Stimulated activated naive CD8-positive, alpha-beta T cell treated with anti-CD3 and anti-CD28 coated beads, Interleukin-15, Interleukin-2, amounts not matched to agents 100 ng/mL and 50 ng/mL, for 24 hours (primary cell): ENCODE results near the gene ADCY9.
"Not testable (repeated sequence)": the region's sequence is repeated elsewhere in the genome, so short reads cannot be mapped to it uniquely, and the experiment has no call there.

Experiments
- H3K27ac Mint-ChIP-seq: one replicate; pipeline ENCODE4 v1.8.0; 2021; ENCODE audit warnings: mild to moderate bottlenecking, mixed read lengths
- H3K27me3 Mint-ChIP-seq: one replicate; pipeline ENCODE4 v1.8.0; 2021; ENCODE audit warnings: mixed read lengths
- H3K36me3 Mint-ChIP-seq: one replicate; pipeline ENCODE4 v1.8.0; 2021; ENCODE audit warnings: low read depth, mixed read lengths
- H3K4me1 Mint-ChIP-seq: one replicate; pipeline ENCODE4 v1.8.0; 2021; ENCODE audit warnings: low read depth, mixed read lengths
- H3K4me3 Mint-ChIP-seq: one replicate; pipeline ENCODE4 v1.8.0; 2021; ENCODE audit warnings: mild to moderate bottlenecking, mixed read lengths
- H3K9me3 Mint-ChIP-seq: one replicate; pipeline ENCODE4 v1.8.0; 2021; ENCODE audit warnings: mixed read lengths

The ADCY9 gene

DNA sequence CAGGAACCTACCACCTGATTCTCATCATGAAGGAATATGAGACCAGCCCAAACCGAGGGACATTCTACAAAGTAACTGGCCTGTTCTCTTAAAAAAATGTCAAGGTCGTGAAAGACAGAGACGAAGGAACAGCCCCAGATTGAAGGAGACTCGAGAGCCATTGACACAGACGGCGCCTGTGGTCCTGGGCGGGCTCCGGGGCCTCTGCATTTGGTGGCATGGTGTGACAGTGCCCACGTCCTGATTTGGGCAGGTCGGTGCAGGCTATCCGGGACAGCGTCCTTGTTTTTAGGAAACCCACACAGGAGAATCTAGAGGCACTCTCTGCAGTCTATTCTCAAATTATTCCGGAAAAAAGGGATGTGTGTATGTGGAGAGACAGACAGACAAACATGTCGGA is 64.1 kb downstream of the ADCY9 start:
- H3K4me1 Mint-ChIP-seq, result peaks cover 13% of the 10 kb centered on the region
- H3K36me3 Mint-ChIP-seq, result no peaks in the 10 kb centered on the region
- H3K27me3 Mint-ChIP-seq, result no peaks in the 10 kb centered on the region

DNA sequence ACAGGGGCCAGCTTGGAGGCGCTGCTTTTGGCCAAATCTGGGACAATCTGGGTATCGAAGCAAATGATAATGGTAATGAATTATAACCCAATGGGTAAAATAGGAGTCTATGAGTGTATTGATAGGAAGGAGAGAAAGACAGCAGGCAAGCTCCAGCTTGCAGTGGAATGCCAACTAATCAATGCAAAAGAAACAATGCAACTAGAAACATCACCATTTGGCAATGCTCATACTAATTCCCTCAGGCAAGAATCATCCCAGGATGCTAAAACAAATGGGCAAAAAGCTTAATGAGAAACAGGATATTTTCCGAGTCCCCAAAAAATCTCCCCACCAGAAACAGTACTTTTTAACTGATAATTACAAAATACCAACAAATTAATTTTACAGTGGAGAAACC is 64.7 kb downstream of the ADCY9 start:
- H3K27ac Mint-ChIP-seq, result no peak overlapping the region
- no peaks in the 10 kb centered on the region for H3K9me3 Mint-ChIP-seq
- H3K36me3 Mint-ChIP-seq, result no peaks in the 10 kb centered on the region
- no peak overlapping the region for H3K4me3 Mint-ChIP-seq
- H3K27me3 Mint-ChIP-seq, result no peaks in the 10 kb centered on the region
- peaks cover 13% of the 10 kb centered on the region for H3K4me1 Mint-ChIP-seq

More for the DNA sequence above, 64.1 kb downstream of the ADCY9 start:
- H3K4me3 Mint-ChIP-seq, result no peak overlapping the region
- H3K27ac Mint-ChIP-seq, result no peak overlapping the region
- H3K9me3 Mint-ChIP-seq, result no peaks in the 10 kb centered on the region

DNA sequence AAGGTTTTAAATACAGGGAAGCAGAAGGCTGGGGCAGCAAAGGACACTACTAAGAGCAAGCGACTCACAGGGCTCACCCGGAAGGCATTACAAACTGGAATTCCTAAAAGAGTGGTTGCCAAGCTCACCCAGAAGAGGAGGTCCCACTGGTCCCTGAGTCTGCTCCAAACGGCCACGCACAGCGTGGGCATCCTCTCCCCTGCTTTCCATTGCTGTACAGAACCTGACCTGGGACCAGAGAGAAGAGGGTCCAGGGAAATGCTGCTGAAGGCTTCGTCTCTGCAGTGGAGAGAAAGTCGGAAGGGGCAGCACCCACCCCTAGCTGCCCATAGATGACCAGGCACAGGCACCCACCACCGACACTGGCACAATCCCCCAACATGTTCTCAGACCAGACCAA is 67.2 kb downstream of the ADCY9 start:
- H3K36me3 Mint-ChIP-seq, result no peaks in the 10 kb centered on the region

DNA sequence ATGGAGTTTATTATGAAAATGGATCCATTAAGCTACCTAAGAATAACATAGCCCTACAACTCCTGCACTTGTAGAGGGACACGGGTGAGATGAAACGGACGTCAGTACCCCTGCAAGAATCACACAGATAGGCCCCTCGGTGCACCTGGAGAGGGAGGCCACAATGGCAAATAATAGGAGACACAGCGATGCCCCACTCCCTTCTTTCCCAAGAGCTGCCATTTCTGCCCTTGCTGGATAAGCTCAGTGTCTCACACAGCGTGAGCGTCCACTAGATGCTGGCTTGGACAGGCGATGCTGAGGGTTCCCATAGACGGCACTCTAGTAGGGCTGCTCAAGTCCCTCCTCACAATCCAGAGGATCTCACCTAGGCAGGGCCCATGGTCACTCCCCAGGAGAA is 67.8 kb downstream of the ADCY9 start:
- Mint-ChIP-seq H3K4me1 (peaks cover 10% of the 10 kb centered on the region), H3K27me3 (no peaks in the 10 kb centered on the region), H3K9me3 (no peaks in the 10 kb centered on the region), H3K27ac (no peak overlapping the region), H3K4me3 (no peak overlapping the region), H3K36me3 (no peaks in the 10 kb centered on the region)

More for the DNA sequence above, 67.2 kb downstream of the ADCY9 start:
- H3K27me3 Mint-ChIP-seq, result no peaks in the 10 kb centered on the region
- no peak overlapping the region for H3K27ac Mint-ChIP-seq
- H3K4me3 Mint-ChIP-seq, result no peak overlapping the region
- H3K9me3 Mint-ChIP-seq, result no peaks in the 10 kb centered on the region
- peaks cover 14% of the 10 kb centered on the region for H3K4me1 Mint-ChIP-seq

DNA sequence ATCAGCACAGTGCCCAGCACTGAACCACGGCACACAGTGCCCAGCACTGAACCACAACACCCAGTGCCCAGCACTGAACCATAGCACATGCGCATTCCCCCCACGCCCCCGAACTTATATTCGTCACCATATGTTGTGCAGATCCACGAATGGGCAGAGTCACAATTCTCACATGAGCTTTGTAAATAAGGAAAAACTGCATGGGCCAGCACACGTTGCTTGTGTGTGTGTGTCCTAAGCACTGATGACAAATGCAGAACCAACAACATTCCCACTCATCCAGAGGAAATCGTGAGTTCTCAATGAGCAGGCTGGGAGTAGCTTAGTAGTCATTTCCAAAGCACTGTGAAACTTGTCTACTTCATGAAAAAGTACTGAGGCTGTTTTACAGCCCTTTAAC is 70.0 kb downstream of the ADCY9 start:
- Mint-ChIP-seq H3K9me3 (no peaks in the 10 kb centered on the region), H3K27ac (no peak overlapping the region), H3K36me3 (no peaks in the 10 kb centered on the region), H3K27me3 (no peaks in the 10 kb centered on the region), H3K4me3 (no peak overlapping the region), H3K4me1 (peaks cover 4% of the 10 kb centered on the region)

DNA sequence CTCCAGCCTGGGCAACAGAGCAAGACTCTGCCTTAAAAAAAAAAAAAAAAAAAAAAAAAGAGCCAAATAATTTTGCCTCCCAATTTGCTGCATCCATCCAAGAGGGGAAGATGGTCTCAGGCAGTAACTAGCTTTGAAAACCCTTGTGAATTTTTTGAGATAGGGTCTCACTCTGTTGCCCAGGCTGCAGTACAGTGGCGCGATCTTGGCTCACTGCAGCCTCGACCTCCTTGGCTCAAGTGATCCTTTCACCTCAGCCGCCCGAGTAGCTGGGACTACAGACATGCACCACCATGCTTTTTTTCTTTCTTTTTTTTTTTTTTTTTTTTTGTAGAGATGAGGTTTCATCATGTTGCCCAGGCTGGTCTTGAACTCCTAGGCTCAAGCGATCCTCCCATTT is 70.7 kb downstream of the ADCY9 start:
- not testable (repeated sequence) for H3K4me1 Mint-ChIP-seq, H3K4me3 Mint-ChIP-seq, H3K36me3 Mint-ChIP-seq, H3K27me3 Mint-ChIP-seq, H3K27ac Mint-ChIP-seq, H3K9me3 Mint-ChIP-seq

DNA sequence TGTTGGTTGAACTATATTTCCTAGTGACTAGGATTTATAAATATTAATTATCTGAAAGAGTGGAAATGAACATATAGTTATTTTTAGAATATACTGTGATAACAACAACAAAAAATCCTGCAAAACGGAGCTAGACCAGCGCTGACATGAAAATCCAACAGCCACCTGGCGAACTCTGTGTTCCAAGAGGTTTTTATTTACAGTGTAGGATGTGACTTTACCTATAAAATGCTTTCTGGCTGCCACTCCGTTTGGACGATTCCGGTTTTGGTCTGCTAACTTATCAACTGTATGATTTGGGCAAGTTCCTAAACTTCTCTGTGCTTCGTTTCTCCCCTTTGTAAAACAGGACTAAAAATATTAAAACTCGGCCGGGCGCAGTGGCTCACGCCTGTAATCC is 73.7 kb downstream of the ADCY9 start:
- no peaks in the 10 kb centered on the region for H3K27me3 Mint-ChIP-seq
- H3K4me1 Mint-ChIP-seq, result peaks cover 4% of the 10 kb centered on the region
- no peak overlapping the region for H3K27ac Mint-ChIP-seq
- no peaks in the 10 kb centered on the region for H3K9me3 Mint-ChIP-seq
- H3K36me3 Mint-ChIP-seq, result no peaks in the 10 kb centered on the region
- H3K4me3 Mint-ChIP-seq, result no peak overlapping the region

DNA sequence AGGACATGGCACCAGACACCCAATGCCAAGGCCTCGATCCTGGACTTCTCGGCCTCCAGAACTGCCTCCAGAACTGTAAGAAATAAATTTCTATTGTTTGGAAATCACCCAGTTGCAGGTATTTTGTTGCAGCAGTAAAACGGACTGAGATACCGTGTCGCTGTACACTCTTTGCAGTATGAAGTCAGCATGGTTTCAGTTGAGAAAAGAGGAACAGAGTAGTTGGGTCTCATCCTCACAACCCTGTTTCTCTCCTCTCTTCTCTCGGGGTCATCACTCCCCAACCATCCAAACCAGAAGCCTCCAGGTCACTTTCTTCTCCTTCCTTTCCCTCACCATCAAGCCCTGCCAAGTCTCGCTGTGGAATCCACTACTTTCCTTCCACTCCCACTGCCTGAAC is 77.8 kb downstream of the ADCY9 start:
- Mint-ChIP-seq H3K9me3 (no peaks in the 10 kb centered on the region), H3K27me3 (no peaks in the 10 kb centered on the region), H3K4me3 (no peak overlapping the region), H3K4me1 (no peaks in the 10 kb centered on the region), H3K36me3 (no peaks in the 10 kb centered on the region), H3K27ac (no peak overlapping the region)

DNA sequence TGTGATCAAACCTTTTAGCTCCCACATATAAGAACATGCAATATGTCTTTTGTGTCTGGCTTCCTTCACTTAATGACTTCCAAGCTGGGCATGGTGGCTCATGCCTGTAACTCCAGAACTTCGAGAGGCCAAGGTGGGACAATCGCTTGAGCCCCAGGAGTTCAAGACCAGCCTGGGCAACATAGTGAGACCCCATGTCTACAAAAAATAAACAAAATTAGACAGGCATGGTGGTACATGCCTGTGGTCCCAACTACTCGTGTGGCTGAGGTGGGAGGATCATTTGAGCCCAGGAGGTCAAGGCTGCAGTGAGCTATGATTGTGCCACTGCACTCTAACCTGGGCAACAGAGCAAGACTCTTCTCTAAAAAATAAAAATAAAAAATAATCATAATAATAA is 79.3 kb downstream of the ADCY9 start:
- H3K4me1 Mint-ChIP-seq, H3K27ac Mint-ChIP-seq, H3K27me3 Mint-ChIP-seq, H3K4me3 Mint-ChIP-seq, H3K9me3 Mint-ChIP-seq, H3K36me3 Mint-ChIP-seq: not testable (repeated sequence)

DNA sequence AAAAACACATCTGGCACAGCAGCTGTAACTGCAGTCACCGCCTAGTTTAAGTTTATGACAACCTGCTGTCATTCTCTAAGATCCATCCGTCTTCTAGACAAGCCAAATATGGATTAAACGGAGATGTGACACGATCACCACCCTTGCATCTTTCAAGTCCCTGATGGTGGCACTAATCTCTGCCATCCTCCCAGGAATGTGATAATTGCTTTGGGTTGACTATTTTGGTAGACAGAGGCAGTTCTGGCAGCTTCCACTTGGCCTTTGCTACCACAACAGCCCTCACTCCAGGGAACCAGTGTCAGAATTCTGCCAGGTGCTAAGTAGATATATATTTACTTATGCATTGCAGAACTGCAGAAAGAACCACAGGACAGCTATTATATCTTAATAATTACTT is 81.3 kb downstream of the ADCY9 start:
- H3K36me3 Mint-ChIP-seq, result no peaks in the 10 kb centered on the region
- H3K4me1 Mint-ChIP-seq, result peaks cover 22% of the 10 kb centered on the region
- no peaks in the 10 kb centered on the region for H3K27me3 Mint-ChIP-seq
- no peak overlapping the region for H3K27ac Mint-ChIP-seq
- no peak overlapping the region for H3K4me3 Mint-ChIP-seq
- H3K9me3 Mint-ChIP-seq, result no peaks in the 10 kb centered on the region

DNA sequence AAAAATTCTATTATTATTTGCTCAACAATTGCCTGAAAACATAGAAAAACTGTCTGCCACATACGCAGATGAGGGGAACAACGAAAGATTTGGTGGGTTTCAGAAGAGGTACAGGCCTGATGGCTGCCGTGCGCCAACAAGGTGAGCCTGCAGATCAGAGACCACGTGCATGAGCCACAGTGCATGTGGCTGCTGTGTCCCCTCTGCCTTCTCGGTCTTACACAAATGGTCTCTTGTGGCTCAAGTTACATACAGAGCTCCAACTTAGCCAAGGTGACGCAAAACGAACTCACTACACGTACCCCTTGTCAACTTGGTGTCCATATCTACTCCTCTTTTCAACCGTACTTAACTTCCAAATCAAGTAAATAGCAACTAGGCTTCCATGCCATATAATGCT is 82.3 kb downstream of the ADCY9 start:
- Mint-ChIP-seq H3K27me3 (no peaks in the 10 kb centered on the region), H3K36me3 (no peaks in the 10 kb centered on the region), H3K4me3 (no peak overlapping the region), H3K4me1 (peaks cover 23% of the 10 kb centered on the region), H3K9me3 (no peaks in the 10 kb centered on the region), H3K27ac (no peak overlapping the region)

DNA sequence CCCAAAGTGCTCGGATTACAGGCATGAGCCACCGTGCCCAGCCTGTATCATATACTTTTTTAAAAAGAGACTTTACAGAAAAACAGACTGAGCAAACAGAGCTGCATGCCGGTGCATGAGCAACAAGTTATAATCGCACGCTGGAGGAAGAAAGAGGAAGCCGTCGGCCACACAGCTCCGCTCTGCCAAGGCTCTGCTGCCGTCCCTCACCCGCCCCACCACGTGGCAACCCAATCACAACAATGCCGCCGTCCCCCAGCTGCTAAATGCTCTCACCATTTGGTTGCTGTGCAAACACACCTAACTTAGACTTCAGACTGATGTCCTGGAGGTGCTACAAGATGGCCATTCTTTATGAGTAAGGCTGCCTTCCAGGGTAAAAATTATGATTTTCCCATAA is 83.5 kb downstream of the ADCY9 start:
- H3K27me3 Mint-ChIP-seq, result no peaks in the 10 kb centered on the region
- H3K27ac Mint-ChIP-seq, result no peak overlapping the region
- H3K9me3 Mint-ChIP-seq, result no peaks in the 10 kb centered on the region
- peaks cover 23% of the 10 kb centered on the region for H3K4me1 Mint-ChIP-seq
- no peaks in the 10 kb centered on the region for H3K36me3 Mint-ChIP-seq
- no peak overlapping the region for H3K4me3 Mint-ChIP-seq

DNA sequence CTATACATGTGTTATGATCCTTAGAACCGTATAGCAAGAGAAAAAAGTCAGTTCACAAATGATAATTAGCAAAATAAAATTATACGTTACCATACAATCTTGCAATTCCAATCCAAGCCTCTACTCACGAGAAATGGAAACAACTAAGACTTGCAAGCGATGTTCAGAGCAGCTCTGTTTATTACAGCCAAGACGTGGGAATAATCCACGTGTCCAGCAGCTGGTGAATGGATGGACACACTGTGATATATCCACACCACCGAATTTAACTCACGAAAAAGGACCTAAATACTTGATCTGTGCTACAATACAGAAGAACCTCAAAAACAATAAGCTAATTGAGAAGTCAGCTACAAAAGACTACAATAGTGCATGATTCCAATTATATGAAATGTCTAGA is 88.1 kb downstream of the ADCY9 start:
- Mint-ChIP-seq H3K9me3 (no peaks in the 10 kb centered on the region), H3K36me3 (no peaks in the 10 kb centered on the region), H3K27me3 (no peaks in the 10 kb centered on the region), H3K27ac (no peak overlapping the region), H3K4me1 (peaks cover 23% of the 10 kb centered on the region), H3K4me3 (no peak overlapping the region)

DNA sequence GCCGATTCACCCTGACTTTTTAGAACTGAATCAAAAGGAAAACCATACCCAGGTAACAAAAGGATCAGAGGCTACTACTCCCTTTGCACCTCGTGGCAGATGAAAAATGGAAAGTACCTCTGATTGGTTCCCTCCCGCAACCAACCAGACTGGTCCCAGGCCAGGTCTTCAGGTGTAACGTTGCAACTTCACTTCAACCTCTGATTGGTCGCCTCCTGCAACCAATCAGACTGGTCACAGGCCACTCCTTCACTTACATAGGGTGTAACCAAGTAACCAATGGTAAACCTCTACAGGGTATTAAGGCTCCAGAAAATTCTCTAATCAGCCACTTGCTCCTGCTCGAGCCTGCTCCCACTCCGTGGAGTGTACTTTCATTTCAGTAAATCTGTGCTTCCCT is 89.4 kb downstream of the ADCY9 start:
- H3K36me3 Mint-ChIP-seq, result no peaks in the 10 kb centered on the region
- peaks cover 13% of the 10 kb centered on the region for H3K4me1 Mint-ChIP-seq
- H3K27ac Mint-ChIP-seq, result no peak overlapping the region
- no peaks in the 10 kb centered on the region for H3K9me3 Mint-ChIP-seq
- no peaks in the 10 kb centered on the region for H3K27me3 Mint-ChIP-seq
- no peak overlapping the region for H3K4me3 Mint-ChIP-seq

DNA sequence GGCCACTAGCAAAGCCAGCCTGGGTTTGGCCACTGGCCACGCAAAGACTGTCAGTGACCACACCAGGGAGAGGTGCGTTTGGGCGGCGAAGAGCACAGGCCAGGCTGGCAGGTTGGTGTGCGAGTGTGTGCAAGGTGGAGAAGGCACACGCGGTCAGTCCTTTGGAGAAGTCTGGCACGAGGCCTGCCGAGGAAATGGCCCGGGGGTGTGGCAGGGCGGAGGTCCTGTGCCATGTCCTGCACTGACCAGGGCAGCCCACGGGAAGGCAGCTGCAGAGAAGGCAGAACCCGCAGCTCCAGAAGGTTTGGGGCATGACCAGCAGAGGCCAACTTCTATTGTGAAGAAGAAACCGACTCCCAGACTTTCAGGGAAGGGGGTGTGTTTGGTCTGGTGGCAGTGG is 90.8 kb downstream of the ADCY9 start:
- Mint-ChIP-seq H3K9me3 (no peaks in the 10 kb centered on the region), H3K27ac (no peak overlapping the region), H3K27me3 (no peaks in the 10 kb centered on the region), H3K4me1 (peaks cover 5% of the 10 kb centered on the region), H3K36me3 (no peaks in the 10 kb centered on the region), H3K4me3 (no peak overlapping the region)

DNA sequence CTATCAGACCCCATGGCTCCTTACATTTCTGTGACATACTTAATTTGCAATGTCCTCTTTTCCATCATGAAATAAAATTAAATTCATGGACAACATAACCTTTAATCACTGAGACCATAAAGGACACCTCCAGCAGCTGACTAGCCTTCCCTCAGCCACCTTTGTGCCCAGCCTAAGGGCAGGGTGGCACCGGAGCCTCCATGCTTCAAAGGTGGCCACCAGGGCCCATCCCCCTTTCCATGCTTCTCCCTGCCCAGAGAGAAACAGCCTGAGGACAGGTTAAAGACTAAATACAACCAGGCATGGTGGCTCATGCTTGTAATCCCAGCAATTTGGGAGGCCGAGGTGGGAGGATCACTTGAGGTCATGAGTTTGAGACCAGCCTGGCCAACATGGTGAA is 94.3 kb downstream of the ADCY9 start:
- peaks cover 5% of the 10 kb centered on the region for H3K4me1 Mint-ChIP-seq
- H3K27me3 Mint-ChIP-seq, result no peaks in the 10 kb centered on the region
- no peaks in the 10 kb centered on the region for H3K9me3 Mint-ChIP-seq
- no peak overlapping the region for H3K4me3 Mint-ChIP-seq
- H3K36me3 Mint-ChIP-seq, result no peaks in the 10 kb centered on the region
- H3K27ac Mint-ChIP-seq, result no peak overlapping the region
